HG02763 (cell line): ENCODE results near the gene FZD4.
A peak's percentile ranks its signal among the peaks of the same experiment; 100 is the strongest.
"Not testable (repeated sequence)": the region's sequence is repeated elsewhere in the genome, so short reads cannot be mapped to it uniquely, and the experiment has no call there.

Experiments used
- ATAC-seq: cut with Tn5 transposase; IDR thresholded peaks from one replicate; pipeline ENCODE4 v1.9.1; 2021; ENCODE audit warnings: mild to moderate bottlenecking, moderate library complexity; ENCODE audit not compliant: unreplicated experiment

FZD4 gene

GRCh38 chr11:86977441-86978050 is 22.4 kb upstream of the FZD4 start:
- no peak for ATAC-seq

DNA sequence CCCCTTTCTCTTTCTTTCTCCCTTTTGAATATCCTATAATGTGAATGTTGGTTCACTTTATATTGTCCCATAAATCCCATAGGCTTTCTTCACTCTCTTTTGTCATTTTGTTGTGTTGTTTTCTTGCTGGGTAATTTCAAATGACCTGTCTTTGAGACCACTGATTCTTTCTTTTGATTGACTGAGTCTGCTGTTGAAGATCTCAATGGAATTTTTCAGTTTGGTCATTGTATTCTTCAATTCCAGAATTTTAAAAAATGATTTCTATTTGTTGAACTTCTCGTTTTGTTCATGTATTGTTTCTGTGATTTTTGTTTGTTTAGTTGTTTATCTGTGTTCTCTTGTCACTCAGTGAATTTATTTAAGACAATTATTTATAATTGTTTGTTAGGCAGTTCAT is 17.5 kb upstream of the FZD4 start:
- no peak for ATAC-seq

- no peak for ATAC-seq
These were observed 14.1 kb upstream of the FZD4 start for GRCh38 chr11:86969258-86969657.

DNA sequence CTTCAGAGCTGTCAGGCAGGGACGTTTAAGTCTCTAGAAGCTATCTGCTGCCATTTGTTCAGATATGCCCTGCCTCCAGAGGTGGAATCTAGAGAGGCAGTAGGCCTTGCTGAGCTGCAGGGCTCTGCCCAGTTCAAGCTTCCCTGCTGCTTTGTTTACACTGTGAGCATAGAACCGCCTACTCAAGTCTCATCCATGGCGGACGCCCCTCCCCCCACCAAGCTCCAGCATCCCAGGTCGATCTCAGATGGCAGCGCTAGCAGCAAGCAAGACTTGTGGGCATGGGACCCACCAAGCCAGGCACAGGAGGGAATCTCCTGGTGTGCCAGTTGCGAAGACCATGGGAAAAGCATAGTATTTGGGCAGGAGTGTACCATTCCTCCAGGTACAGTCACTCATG is 12.4 kb upstream of the FZD4 start:
- ATAC-seq = not testable (repeated sequence)

GRCh38 chr11:86957976-86958646 is 2.9 kb upstream of the FZD4 start:
- ATAC-seq = no peak

GRCh38 chr11:86956905-86957195 is 1.7 kb upstream of the FZD4 start:
- no peak for ATAC-seq

DNA sequence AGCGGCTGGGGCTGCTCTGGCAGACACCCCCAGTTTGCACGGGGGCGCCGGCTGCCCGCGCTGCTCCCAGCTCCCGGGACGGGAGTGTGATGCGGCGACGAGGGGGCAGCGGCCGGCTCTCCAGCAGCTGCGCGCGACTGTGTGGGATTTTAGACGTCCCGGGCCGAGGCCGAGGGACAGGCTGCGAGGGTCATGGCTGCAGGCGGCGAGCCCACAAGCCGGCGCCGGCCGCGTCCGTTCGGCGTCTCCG is 159 bp downstream of the FZD4 start:
- ATAC-seq = no peak

DNA sequence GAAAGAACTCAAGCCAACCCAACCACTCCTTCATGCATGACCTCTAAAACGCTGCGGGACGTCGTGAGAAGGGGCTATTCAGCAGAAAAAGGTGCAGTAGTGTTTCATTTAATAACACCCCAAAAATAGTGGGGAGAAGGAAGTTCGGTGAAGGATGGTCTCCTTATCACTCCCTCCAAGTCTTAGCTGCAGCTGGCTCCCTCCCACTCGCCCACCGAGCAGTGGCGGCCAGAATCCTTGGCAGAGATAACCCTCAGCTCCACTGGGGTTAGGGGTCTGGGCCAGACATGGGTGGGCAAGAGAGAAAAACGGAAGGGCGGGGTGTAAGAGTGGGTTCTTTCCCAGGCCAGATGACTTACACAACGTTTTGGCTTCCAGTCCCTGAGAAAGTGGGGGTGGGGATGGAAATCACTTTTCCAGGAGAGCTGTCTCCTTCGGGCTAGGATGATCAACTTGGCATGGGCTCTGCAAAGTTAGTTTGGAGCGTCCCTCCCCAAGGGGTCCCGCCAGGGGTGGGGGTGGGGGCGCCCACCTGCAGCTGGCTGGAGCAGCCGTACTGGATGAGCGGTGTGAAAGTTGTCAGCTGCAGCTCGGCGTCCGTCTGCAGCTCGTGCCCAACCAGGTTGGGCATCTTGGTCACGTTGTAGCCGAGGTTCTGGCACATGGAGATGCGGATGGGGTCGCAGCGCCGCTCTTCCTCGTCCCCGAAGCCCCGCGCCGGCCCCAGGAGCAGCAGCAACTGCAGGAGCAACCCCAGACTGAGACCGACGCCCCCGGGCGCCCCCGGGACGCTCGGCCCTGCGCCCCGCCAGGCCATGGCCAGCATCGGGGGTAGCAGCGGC is 705 bp downstream of the FZD4 start:
- peak; percentile 7 for ATAC-seq

DNA sequence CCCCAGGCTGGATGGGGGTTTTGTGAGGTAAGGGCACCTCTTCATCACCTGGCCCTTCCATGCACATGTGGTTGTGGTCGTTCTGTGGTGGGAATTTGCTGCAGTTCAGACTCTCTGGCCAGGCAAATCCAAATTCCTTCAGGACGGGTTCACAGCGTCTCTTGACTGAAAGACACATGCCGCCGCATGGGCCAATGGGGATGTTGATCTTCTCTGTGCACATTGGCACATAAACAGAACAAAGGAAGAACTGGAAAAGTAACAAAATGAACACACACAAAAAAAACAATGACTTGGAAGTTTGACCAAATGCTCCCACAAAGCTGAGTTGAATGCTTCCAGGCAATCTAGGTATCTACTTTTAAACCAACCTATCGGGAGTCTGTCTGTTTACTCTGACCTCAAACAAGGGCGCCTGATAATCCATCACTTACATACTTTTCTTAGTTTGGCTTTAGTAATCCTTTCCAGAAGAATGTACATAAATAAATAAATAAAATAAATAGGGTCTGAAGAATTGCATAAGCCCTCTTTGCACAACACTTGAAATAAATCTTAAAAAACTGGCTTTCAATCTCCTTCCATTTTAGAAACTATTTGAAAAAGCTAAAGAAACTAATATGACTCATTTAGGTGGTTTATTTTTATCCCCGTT is 2.8 kb downstream of the FZD4 start:
- ATAC-seq = no peak

- no peak for ATAC-seq
These were observed 3.5 kb downstream of the FZD4 start for GRCh38 chr11:86951706-86952105.

- ATAC-seq = no peak
These were observed 4.6 kb downstream of the FZD4 start for GRCh38 chr11:86950661-86950995.

- no peak for ATAC-seq
These were observed 5.1 kb downstream of the FZD4 start for GRCh38 chr11:86949995-86950660.

DNA sequence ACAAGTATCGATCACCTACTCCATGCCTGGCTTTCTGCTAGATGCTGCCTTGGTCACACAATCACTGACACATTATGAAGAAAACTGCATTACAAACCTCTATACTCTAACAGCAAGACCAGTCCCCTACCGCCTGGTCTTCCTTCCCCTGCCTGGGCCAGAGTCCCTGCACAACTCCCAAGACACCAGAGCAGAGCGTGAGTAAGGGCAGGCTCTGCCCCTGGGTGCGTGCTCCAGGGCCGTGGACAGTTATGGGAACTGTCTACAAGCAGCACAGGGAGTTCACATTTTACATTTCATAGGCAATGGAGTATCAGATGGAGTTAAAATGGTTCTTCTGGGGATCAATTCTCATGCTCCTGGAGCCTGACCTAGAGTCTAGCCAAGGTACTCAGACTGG is 6.5 kb downstream of the FZD4 start:
- no peak for ATAC-seq

GRCh38 chr11:86947541-86947940 is 7.7 kb downstream of the FZD4 start:
- ATAC-seq = no peak

DNA sequence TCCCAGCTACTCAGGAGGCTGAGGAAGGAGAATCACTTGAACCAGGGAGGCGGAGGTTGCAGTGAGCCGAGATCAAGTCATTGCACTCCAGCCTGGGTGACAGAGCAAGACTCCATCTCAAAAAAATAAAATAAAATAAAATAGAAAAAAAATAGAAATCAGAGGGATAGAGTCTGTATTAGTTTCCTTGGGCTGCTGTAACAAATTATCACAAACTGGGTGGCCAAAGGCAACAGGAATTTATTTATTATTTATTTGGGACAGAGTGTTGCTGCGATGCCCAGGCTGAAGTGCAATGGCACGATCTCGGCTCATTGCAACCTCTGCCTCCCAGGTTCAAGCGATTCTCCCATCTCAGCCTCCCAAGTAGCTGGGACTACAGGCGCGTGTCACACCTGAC is 11.7 kb downstream of the FZD4 start:
- not testable (repeated sequence) for ATAC-seq

GRCh38 chr11:86941871-86942599 is 13.2 kb downstream of the FZD4 start:
- ATAC-seq = no peak

DNA sequence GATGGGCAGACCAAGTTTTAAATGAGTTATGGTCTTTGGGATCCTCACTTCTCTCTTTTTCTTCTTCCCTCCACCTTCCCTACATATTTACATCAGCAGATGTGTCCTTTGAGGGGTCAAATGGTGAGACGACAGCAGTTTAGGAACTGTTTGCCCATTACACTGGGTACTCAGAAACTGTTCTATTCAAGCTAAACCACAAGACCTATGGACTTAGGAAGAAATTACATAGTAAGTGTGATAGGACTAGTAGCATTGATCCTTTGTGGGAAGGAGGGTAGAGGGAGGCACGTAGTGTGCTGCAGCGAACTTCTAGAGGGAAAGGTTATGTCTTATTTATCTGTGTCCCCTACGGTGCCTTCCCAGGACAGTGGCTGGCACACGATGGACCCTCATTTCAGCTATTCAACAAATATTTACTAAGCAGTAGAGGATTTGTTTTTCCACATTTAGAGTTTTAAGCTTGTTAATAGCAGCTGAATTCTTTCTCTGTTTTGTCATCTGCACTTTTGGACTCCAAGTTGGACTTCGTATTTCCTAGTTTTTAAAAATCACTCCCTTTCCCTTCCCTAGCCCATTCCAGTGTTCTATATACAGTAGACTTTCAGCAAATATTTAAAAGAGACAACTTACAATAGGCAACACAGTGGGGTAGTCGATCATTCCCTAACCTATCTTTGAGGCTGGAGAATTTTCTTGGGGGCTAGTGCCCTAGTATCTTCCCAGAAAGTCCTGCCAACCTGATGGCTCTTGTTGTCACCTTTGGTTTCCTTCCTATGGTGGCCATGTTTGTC is 13.9 kb downstream of the FZD4 start:
- no peak for ATAC-seq

DNA sequence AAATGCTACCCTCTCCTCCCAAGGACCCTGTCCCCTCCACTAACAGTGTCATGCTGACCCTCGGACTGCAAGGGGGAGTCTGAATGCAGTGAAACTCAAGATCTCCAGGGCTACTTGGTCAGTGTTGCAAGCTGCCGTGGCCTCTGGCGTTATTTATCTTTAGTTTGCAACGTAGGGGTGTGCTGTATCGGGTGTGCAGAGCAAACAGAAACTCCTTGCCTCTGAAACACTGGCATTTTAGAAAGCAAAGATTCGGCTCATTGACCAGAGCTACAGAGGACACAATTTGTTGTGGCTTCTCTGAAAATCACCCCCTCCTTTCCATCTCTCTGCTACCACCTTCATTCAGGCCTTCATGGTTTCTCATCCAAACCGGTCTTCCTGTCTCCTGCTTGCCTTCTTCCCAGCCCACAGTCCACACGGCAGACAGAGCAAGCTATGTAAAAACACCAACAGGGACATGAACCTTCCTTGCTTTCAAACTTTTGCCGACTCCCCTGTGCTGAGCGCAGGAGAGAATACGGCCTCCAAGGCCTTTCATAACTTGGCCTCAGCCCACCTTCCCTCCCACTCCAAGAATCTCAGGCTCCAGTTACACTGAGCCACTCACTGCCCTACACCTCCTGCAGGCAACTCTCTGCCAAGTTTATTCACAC is 14.9 kb downstream of the FZD4 start:
- no peak for ATAC-seq
